ENCODE data around the gene TF. TPM values are rescaled to one million over a fixed set of nuclear protein-coding genes. Genes with fewer than 3 reads are reported as not detected.

TF gene
- total and polyA plus RNA-seq, 2 of the 8 experiments (the other 6 are each of a cell fraction or from before 2014, with no cell fraction given), result 0.02 to 0.26 TPM

DNA sequence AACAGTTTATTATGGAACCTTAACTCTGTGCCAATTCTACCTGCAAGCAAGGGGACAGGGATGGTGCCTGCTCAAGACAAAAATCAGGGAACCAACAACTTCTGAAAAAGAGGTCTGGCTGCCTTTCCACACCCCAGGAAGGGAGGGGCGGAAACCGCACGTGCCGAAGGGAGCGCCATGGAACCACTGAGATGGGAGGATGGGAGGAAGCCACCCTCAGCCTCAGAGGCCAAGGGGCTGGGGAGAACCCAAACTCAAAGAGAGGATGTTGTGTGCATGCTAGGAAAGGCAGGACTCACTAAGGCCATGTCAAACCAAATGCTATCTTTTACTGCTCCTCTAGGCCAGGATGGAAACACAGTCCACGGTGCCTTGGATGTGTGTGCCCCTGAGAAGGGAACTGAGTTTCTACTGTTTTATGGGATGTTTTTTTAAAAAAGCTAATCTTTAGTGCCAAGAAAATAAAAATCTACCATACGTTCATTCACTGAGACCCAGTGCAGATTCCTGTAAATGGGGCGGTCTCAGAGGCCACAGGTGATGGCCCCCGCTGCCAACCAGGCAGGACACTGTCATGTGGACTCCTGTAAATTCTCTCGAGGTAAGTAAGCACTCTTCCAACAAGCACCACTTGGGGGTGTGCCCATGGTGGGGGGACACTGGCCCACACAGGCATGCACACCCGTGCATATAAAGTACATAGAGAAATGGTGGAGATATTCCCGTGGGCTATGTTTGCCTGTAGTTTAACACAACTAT lies 80.0 kb downstream of the TF start (continued):
- TF ChIP-seq CBX5 (IDR thresholded peaks at IDR 0.05; ENCODE audit: low read depth, low read length) (no peak), NRF1 (IDR thresholded peaks at IDR 0.05; ENCODE audit: low read depth, low read length) (no peak), HDAC2 (IDR thresholded peaks at IDR 0.05; ENCODE audit: borderline replicate concordance in 1 of 2, low read depth in 2 of 2, low read length in 2 of 2) (no peak), JUND (IDR thresholded peaks at IDR 0.05; ENCODE audit: low read length) (no peak), SRF (IDR thresholded peaks at IDR 0.05; ENCODE audit: low read depth, low read length) (no peak)
- TF ChIP-seq, protein P1, sequence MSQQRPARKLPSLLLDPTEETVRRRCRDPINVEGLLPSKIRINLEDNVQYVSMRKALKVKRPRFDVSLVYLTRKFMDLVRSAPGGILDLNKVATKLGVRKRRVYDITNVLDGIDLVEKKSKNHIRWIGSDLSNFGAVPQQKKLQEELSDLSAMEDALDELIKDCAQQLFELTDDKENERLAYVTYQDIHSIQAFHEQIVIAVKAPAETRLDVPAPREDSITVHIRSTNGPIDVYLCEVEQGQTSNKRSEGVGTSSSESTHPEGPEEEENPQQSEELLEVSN (IDR thresholded peaks at IDR 0.05), result no peak
